GM12892 (cell line): ENCODE data around the gene LCP1.

Experiments
- DNase-seq: peaks from one replicate; pipeline ENCODE4 v3.0.0; 2011; ENCODE audit not compliant: insufficient read length
- FAIRE-seq: peaks from 2 replicates; lab custom pipeline; 2011; peaks lifted over from hg19 to GRCh38; lab: Jason Lieb, UNC
- POLR2A ChIP-seq: IDR thresholded peaks from 2 replicates; pipeline ENCODE4 v1.6.1; 2011; ENCODE audit warnings: low read depth, low read length, control low read depth
- POLR2AphosphoS5 ChIP-seq: IDR thresholded peaks from 2 replicates; pipeline ENCODE4 v1.6.1; 2011; ENCODE audit warnings: low read depth, low read length, control low read depth
- TAF1 ChIP-seq: IDR thresholded peaks from 2 replicates; pipeline ENCODE4 v1.6.1; 2011; ENCODE audit warnings: low read depth, mild to moderate bottlenecking, control low read depth, low read length, borderline replicate concordance

The LCP1 gene

GRCh38 chr13:46150134-46150693, 31.8 kb downstream of the LCP1 start:
- DNase-seq: no peak
- FAIRE-seq: no peak

GRCh38 chr13:46149272-46150133, 32.5 kb downstream of the LCP1 start:
- DNase-seq (no peak), FAIRE-seq (peak; percentile 77)
- TF ChIP-seq TAF1 (no peak), POLR2AphosphoS5 (peak; percentile 68; the same call in 1 of the 2 replicates), POLR2A (peak; percentile 56; the same call in 1 of the 2 replicates)

More at GRCh38 chr13:46150134-46150693, 31.8 kb downstream of the LCP1 start:
- TF ChIP-seq POLR2AphosphoS5: no peak
- no peak for TF ChIP-seq POLR2A
- TF ChIP-seq TAF1: no peak

- FAIRE-seq: peak; percentile 63
- DNase-seq: no peak
- TF ChIP-seq POLR2A: no peak
- no peak for TF ChIP-seq POLR2AphosphoS5
- no peak for TF ChIP-seq TAF1
Measured at GRCh38 chr13:46146898-46147297, 35.1 kb downstream of the LCP1 start.

- TF ChIP-seq POLR2A (peak; percentile 49), TAF1 (no peak), POLR2AphosphoS5 (peak; percentile 78)
- no peak for FAIRE-seq
- no peak for DNase-seq
Measured at GRCh38 chr13:46145950-46146349, 36.0 kb downstream of the LCP1 start.

GRCh38 chr13:46145135-46145534, 36.8 kb downstream of the LCP1 start:
- TF ChIP-seq POLR2AphosphoS5: no peak
- TF ChIP-seq TAF1: no peak
- no peak for TF ChIP-seq POLR2A
- no peak for FAIRE-seq
- DNase-seq: no peak

GRCh38 chr13:46143184-46143701, 38.7 kb downstream of the LCP1 start:
- FAIRE-seq (no peak), DNase-seq (no peak)
- peak; percentile 27; the same call in 1 of the 2 replicates for TF ChIP-seq POLR2A
- TF ChIP-seq POLR2AphosphoS5: peak; percentile 64
- no peak for TF ChIP-seq TAF1

- TF ChIP-seq TAF1: no peak
- peak; percentile 55 for TF ChIP-seq POLR2A
- TF ChIP-seq POLR2AphosphoS5: 0 out of 2 replicates have a peak, but pooled peaks have one; percentile 61
- DNase-seq: no peak
- FAIRE-seq: no peak
Measured at GRCh38 chr13:46142776-46143175, 39.2 kb downstream of the LCP1 start.

GRCh38 chr13:46140044-46140443, 41.9 kb downstream of the LCP1 start:
- TF ChIP-seq TAF1: no peak
- TF ChIP-seq POLR2A: no peak; the same call in 1 of the 2 replicates
- no peak for FAIRE-seq
- DNase-seq: no peak

- FAIRE-seq (peak; percentile 60), DNase-seq (no peak)
- TF ChIP-seq POLR2A (peak; percentile 36; the same call in 1 of the 2 replicates), TAF1 (no peak), POLR2AphosphoS5 (0 out of 2 replicates have a peak, but pooled peaks have one; percentile 69)
Measured at GRCh38 chr13:46137627-46138317, 44.2 kb downstream of the LCP1 start.

GRCh38 chr13:46136688-46137087, 45.3 kb downstream of the LCP1 start:
- TF ChIP-seq TAF1: no peak
- FAIRE-seq (peak; percentile 17), DNase-seq (no peak)

- no peak for DNase-seq
- FAIRE-seq: peak; percentile 54
- TF ChIP-seq POLR2A: peak; percentile 63
- TF ChIP-seq TAF1: no peak
- TF ChIP-seq POLR2AphosphoS5: peak; percentile 90
Measured at GRCh38 chr13:46134961-46135522, 46.9 kb downstream of the LCP1 start.
